ENCODE data around the gene GALNT18. TPM values are rescaled to one million over a fixed set of nuclear protein-coding genes. Genes with fewer than 3 reads are reported as not detected.

GALNT18 gene
- total RNA-seq, 6 experiments from 2014 or later: 3.7 to 11.4 (median 7.8) TPM

DNA sequence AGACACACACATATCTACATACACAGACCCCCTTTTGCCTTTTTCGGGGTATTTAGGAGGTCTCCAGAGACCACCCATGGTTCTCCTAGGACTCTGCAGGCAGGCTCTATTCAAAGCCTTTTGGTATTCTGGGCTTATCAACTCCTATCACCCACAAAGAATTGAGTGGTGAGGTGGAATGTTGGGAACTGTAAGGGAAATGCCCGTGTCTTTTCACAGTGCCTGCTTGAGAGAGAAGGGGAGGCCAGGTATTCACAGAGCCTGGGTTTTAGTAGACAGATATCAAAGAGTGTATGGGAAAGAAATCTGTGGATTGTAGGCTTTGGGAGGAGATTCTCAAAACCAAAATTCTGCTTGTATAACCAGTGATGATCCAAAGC is 224.8 kb downstream of the GALNT18 start:
- Histone ChIP-seq H3K4me1 (no peaks in the 10 kb centered on the region), H3K4me3 (no peak overlapping the region), H3K27ac (no peak overlapping the region), H3K9me3 (no peaks in the 10 kb centered on the region), H3K36me3 (no peaks in the 10 kb centered on the region), H3K27me3 (no peaks in the 10 kb centered on the region)
- WGBS (ENCODE audit: insufficient coverage, low coverage, low lambda C conversion rate, missing lambda C conversion rate): 78% methylated on average over 2 of the region's 2 CpGs
- ATAC-seq (no peak), DNase-seq (no peak)
- intact Hi-C loops (cut with DNase I): no loop called here
- no peak for TF ChIP-seq CTCF (IDR thresholded peaks at IDR 0.05)
- TF ChIP-seq POLR2A (IDR thresholded peaks at IDR 0.05): no peak

- intact Hi-C loops (cut with DNase I): no loop called here
- ATAC-seq (no peak), DNase-seq (no peak)
- H3K36me3 ChIP-seq: no peaks in the 10 kb centered on the region
- H3K4me3 ChIP-seq: no peak overlapping the region
- H3K27me3 ChIP-seq: no peaks in the 10 kb centered on the region
- no peaks in the 10 kb centered on the region for H3K4me1 ChIP-seq
- no peaks in the 10 kb centered on the region for H3K9me3 ChIP-seq
- no peak for TF ChIP-seq POLR2A (IDR thresholded peaks at IDR 0.05)
- TF ChIP-seq CTCF (IDR thresholded peaks at IDR 0.05): no peak
- no peak overlapping the region for H3K27ac ChIP-seq
- WGBS (ENCODE audit: insufficient coverage, low coverage, low lambda C conversion rate, missing lambda C conversion rate): 69% methylated on average over 10 of the region's 11 CpGs
Measured at GRCh38 chr11:11396301-11397035, 225.3 kb downstream of the GALNT18 start.

DNA sequence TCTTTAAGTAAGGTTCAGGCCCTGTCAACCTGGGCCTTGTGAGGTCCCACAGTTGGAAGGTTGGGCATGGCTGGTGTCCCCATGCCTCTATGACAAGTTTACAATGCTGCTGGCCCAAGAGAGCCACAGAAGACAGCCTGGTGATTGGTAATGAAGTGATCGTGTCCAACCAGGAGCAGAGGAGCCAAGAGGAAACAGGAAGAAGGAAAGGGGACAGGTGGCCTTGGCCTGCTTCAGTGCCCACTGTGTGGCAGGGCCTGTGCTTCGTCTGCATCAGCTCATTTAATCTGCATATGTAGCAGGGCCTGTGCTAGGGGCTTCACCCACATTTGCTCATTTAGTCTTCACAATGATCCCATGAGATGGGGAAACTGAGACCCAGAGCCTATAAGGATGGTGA is 226.7 kb downstream of the GALNT18 start:
- no peak overlapping the region for H3K4me3 ChIP-seq
- no peak overlapping the region for H3K27ac ChIP-seq
- H3K9me3 ChIP-seq: no peaks in the 10 kb centered on the region
- H3K36me3 ChIP-seq: no peaks in the 10 kb centered on the region
- intact Hi-C loops (cut with DNase I): no loop called here
- DNase-seq (no peak), ATAC-seq (no peak)
- 93% methylated on average over 2 of the region's 2 CpGs for WGBS (ENCODE audit: insufficient coverage, low coverage, low lambda C conversion rate, missing lambda C conversion rate)
- no peaks in the 10 kb centered on the region for H3K27me3 ChIP-seq
- TF ChIP-seq CTCF (IDR thresholded peaks at IDR 0.05): no peak
- TF ChIP-seq POLR2A (IDR thresholded peaks at IDR 0.05): no peak
- H3K4me1 ChIP-seq: no peaks in the 10 kb centered on the region

- no peak for ATAC-seq
- intact Hi-C loops (cut with DNase I): no loop called here
Measured at GRCh38 chr11:11394241-11394640, 227.6 kb downstream of the GALNT18 start.

More at GRCh38 chr11:11394241-11394640, 227.6 kb downstream of the GALNT18 start:
- no peaks in the 10 kb centered on the region for H3K36me3 ChIP-seq
- no peak for DNase-seq
- H3K4me3 ChIP-seq: no peak overlapping the region
- no peaks in the 10 kb centered on the region for H3K4me1 ChIP-seq
- H3K27ac ChIP-seq: no peak overlapping the region
- H3K27me3 ChIP-seq: no peaks in the 10 kb centered on the region
- TF ChIP-seq POLR2A (IDR thresholded peaks at IDR 0.05) (no peak), CTCF (IDR thresholded peaks at IDR 0.05) (no peak)
- no peaks in the 10 kb centered on the region for H3K9me3 ChIP-seq

All from right lobe of liver (tissue), 6 donors.